Esophagus squamous epithelium (tissue), 5 donors: Measurements from ENCODE around the gene CPLX1. TPM values are rescaled to one million over a fixed set of nuclear protein-coding genes. Genes with fewer than 3 reads are reported as not detected.
A peak's percentile ranks its signal among the peaks of the same experiment; 100 is the strongest.

Source experiments
- DNase-seq: peaks from one replicate; lab custom pipeline; 2025; lab: John Stamatoyannopoulos, UW
- H3K27ac ChIP-seq, 4 donors: fragments of 200-600 bp; sonication (generic); one replicate each; pipeline ENCODE4 v1.5.1; 2016 to 2019; ENCODE audit warnings: mild to moderate bottlenecking in 1 of 4
- H3K27me3 ChIP-seq, 4 donors: fragments of 200-600 bp; sonication (generic); 1 replicate in 3 of 4; 2 replicates in 1 of 4; pipeline versions ENCODE4 v1.5.1 to v1.6.0; 2017 to 2021; ENCODE audit warnings: antibody characterized with exemption in 1 of 4
- H3K36me3 ChIP-seq, 3 donors: fragments of 200-600 bp; sonication (generic); one replicate each; pipeline ENCODE4 v1.5.1; 2016 to 2019
- H3K4me1 ChIP-seq, 3 donors: fragments of 200-600 bp; sonication (generic); one replicate each; pipeline ENCODE4 v1.5.1; 2017 to 2019
- H3K4me3 ChIP-seq, 4 donors: fragments of 200-600 bp; sonication (generic); 1 replicate in 3 of 4; 2 replicates in 1 of 4; pipeline ENCODE4 v1.5.1; 2016 to 2019; ENCODE audit warnings: mild to moderate bottlenecking in 2 of 4, moderate library complexity in 1 of 4
- H3K9me3 ChIP-seq, 3 donors: fragments of 200-600 bp; sonication (generic); one replicate each; pipeline ENCODE4 v1.5.1; 2016 to 2019
- CTCF ChIP-seq, 6 experiments: fragments of 450-650 bp in 4 of 6; fragments of 200-600 bp in 2 of 6; sonication (generic) in 2 of 6; IDR thresholded peaks; one replicate each; pipeline ENCODE4 v1.5.1; 2016 to 2019; ENCODE audit warnings: antibody characterized with exemption in 6 of 6, mild to moderate bottlenecking in 4 of 6, moderate library complexity in 4 of 6
- POLR2A ChIP-seq, 4 donors: fragments of 450-650 bp; IDR thresholded peaks; one replicate each; pipeline ENCODE4 v1.6.1; 2017; ENCODE audit warnings: antibody characterized with exemption in 4 of 4, mild to moderate bottlenecking in 4 of 4, moderate library complexity in 3 of 4
- WGBS, 2 donors: methylation state at CpG; one replicate each; pipeline ENCODE4 v1.1.5; 2018; 5-methylcytosine and 5-hydroxymethylcytosine counted together
- intact Hi-C: fragments of 100-400 bp; cut with DNase I; formaldehyde crosslinking; loops from one replicate; pipeline ENCODE4 v1.15.0; 2022
- total RNA-seq, 4 donors: library from RNA; depleted of rRNA; stranded (reverse); fragments of >200 nt; gene quantifications; one replicate each; pipeline ENCODE4 v1.1.0, GENCODE V29; 2016
- donor health status: DM: yes; HTN: yes; CAD: no.

The CPLX1 gene
- total RNA-seq, 4 donors from 2014 or later: 0.44 to 0.57 TPM; not detected in 2

- DNase-seq: no peak
Observed at GRCh38 chr4:752196-752861, 73.6 kb downstream of the CPLX1 start.

GRCh38 chr4:751676-752075, 74.3 kb downstream of the CPLX1 start:
- Histone ChIP-seq H3K4me1 (peaks cover 0 to 11% (median 0%) of the 10 kb centered on the region in 3 donors), H3K27me3 (no peaks in the 10 kb centered on the region), H3K9me3 (no peaks in the 10 kb centered on the region), H3K27ac (no peak overlapping the region), H3K4me3 (no peak overlapping the region), H3K36me3 (peaks cover 13 to 84% (median 17%) of the 10 kb centered on the region in 3 donors)
- TF ChIP-seq CTCF (IDR thresholded peaks at IDR 0.05) (no peak), POLR2A (IDR thresholded peaks at IDR 0.05) (no peak)
- no peak for DNase-seq
- intact Hi-C loops: no loop called here
- 83 to 90% methylated on average over 2 to 14 of the region's 15 CpGs for WGBS, 2 donors

More at GRCh38 chr4:752196-752861, 73.6 kb downstream of the CPLX1 start:
- H3K9me3 ChIP-seq: no peaks in the 10 kb centered on the region
- intact Hi-C loops: no loop called here
- peaks cover 0 to 11% (median 0%) of the 10 kb centered on the region in 3 donors for H3K4me1 ChIP-seq
- 93 to 94% methylated on average over 11 to 17 of the region's 25 CpGs for WGBS, 2 donors
- TF ChIP-seq CTCF (IDR thresholded peaks at IDR 0.05) (no peak), POLR2A (IDR thresholded peaks at IDR 0.05) (no peak)
- no peak overlapping the region for H3K4me3 ChIP-seq
- peaks cover 13 to 90% (median 17%) of the 10 kb centered on the region in 3 donors for H3K36me3 ChIP-seq
- H3K27ac ChIP-seq: no peak overlapping the region
- H3K27me3 ChIP-seq: no peaks in the 10 kb centered on the region

- no peaks in the 10 kb centered on the region for H3K9me3 ChIP-seq
- H3K4me1 ChIP-seq: peaks cover 0 to 11% (median 0%) of the 10 kb centered on the region in 3 donors
- WGBS, 2 donors: 72 to 85% methylated on average over 20 of the region's 20 CpGs
- H3K36me3 ChIP-seq: peaks cover 13 to 68% (median 17%) of the 10 kb centered on the region in 3 donors
- H3K27me3 ChIP-seq: no peaks in the 10 kb centered on the region
- DNase-seq: no peak
- no peak for TF ChIP-seq POLR2A (IDR thresholded peaks at IDR 0.05)
- H3K4me3 ChIP-seq: no peak overlapping the region
- peak overlapping the region in 1 of 4 donors; percentile 49 for H3K27ac ChIP-seq
- intact Hi-C loops: no loop called here
Observed at GRCh38 chr4:749698-750666, 75.9 kb downstream of the CPLX1 start.

- 91 to 96% methylated on average over 18 to 19 of the region's 19 CpGs for WGBS, 2 donors
- H3K4me3 ChIP-seq: no peak overlapping the region
- H3K36me3 ChIP-seq: peaks cover 9 to 65% (median 17%) of the 10 kb centered on the region in 3 donors
- intact Hi-C loops: no loop called here
- peaks cover 0 to 11% (median 0%) of the 10 kb centered on the region in 3 donors for H3K4me1 ChIP-seq
- H3K27ac ChIP-seq: no peak overlapping the region
- no peaks in the 10 kb centered on the region for H3K27me3 ChIP-seq
- DNase-seq: no peak
- TF ChIP-seq POLR2A (IDR thresholded peaks at IDR 0.05): no peak
- no peak for TF ChIP-seq CTCF (IDR thresholded peaks at IDR 0.05)
- H3K9me3 ChIP-seq: no peaks in the 10 kb centered on the region
Observed at GRCh38 chr4:748461-748860, 77.5 kb downstream of the CPLX1 start.

- peaks cover 0 to 11% (median 0%) of the 10 kb centered on the region in 3 donors for H3K4me1 ChIP-seq
- DNase-seq: no peak
- intact Hi-C loops: no loop called here
- WGBS, 2 donors: 91 to 94% methylated on average over 9 to 14 of the region's 34 CpGs
- H3K27ac ChIP-seq: no peak overlapping the region
- no peak overlapping the region for H3K4me3 ChIP-seq
- peaks cover 9 to 59% (median 11%) of the 10 kb centered on the region in 3 donors for H3K36me3 ChIP-seq
- H3K9me3 ChIP-seq: no peaks in the 10 kb centered on the region
- H3K27me3 ChIP-seq: no peaks in the 10 kb centered on the region
- TF ChIP-seq POLR2A (IDR thresholded peaks at IDR 0.05): no peak
- TF ChIP-seq CTCF (IDR thresholded peaks at IDR 0.05): no peak
Observed at GRCh38 chr4:747546-748170, 78.3 kb downstream of the CPLX1 start.
